ES-I3 (cell line): ENCODE data around the gene MAPKAP1.

Experiments
- H3K36me3 ChIP-seq: 2 replicates; pipeline ENCODE4 v1.6.1; 2013; ENCODE audit warnings: mild to moderate bottlenecking, low read length, control low read depth, moderate library complexity; ENCODE audit not compliant: insufficient read depth
- H3K4me1 ChIP-seq: 2 replicates; pipeline ENCODE4 v1.6.1; 2013; ENCODE audit warnings: mild to moderate bottlenecking, control low read depth, low read length; ENCODE audit not compliant: insufficient read depth
- H3K9ac ChIP-seq: 2 replicates; pipeline ENCODE4 v1.6.1; 2013; ENCODE audit warnings: low read depth, mild to moderate bottlenecking, low read length, moderate library complexity
- H3K9me3 ChIP-seq: 2 replicates; pipeline ENCODE4 v1.6.1; 2013; ENCODE audit warnings: mild to moderate bottlenecking, low read length, moderate library complexity; ENCODE audit not compliant: control insufficient read depth, insufficient read depth

MAPKAP1 gene

DNA sequence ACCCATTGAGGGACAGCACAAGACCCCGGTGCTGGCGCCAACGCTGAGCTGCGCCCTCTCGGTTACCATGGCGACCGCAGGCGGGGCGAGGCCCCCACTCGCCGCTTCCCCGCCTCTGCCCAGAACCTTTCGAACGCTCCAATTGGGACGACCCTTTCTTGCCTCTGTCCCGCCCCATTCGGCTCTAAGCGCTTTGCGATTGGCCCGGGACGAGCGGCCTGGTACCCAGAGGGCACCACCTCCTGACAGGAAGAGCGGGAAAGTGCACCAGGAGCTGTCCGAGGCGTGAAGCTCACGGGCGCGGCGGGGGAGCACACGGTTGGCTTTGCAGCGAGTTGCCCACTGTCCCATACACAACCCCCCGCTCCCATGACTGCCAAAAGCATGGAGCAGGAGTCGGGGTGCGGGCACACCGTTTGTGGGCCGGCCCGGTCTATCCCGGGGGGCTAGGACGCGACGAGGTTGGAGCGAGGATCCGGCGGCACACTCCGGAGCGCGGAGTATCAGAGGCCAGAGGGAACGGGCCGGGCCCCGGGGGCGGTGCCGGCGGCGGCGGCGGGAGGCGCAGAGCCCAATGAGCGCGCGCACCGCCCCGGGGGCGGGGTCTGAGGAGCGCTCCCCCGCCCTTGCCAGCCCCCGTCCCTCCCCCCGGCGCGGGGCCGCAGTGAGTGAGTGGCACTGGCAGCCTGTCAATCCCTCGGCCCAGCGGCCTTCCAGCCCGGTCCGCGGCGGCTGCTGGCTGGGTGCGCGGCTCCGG is 39.2 kb upstream of the MAPKAP1 start:
- no peaks in the 10 kb centered on the region for H3K9me3 ChIP-seq
- H3K9ac ChIP-seq = peak overlapping the region; percentile 56; the same call in 1 of the 2 replicates
- 0 out of 2 replicates have a peak, but pooled peaks cover 5% of the 10 kb centered on the region for H3K4me1 ChIP-seq
- no peaks in the 10 kb centered on the region for H3K36me3 ChIP-seq

- H3K4me1 ChIP-seq = 0 out of 2 replicates have a peak, but pooled peaks cover 5% of the 10 kb centered on the region
- peak overlapping the region; percentile 56; the same call in 1 of the 2 replicates for H3K9ac ChIP-seq
- no peaks in the 10 kb centered on the region for H3K36me3 ChIP-seq
- H3K9me3 ChIP-seq = no peaks in the 10 kb centered on the region
Observed at GRCh38 chr9:125745682-125746016, 38.6 kb upstream of the MAPKAP1 start.

DNA sequence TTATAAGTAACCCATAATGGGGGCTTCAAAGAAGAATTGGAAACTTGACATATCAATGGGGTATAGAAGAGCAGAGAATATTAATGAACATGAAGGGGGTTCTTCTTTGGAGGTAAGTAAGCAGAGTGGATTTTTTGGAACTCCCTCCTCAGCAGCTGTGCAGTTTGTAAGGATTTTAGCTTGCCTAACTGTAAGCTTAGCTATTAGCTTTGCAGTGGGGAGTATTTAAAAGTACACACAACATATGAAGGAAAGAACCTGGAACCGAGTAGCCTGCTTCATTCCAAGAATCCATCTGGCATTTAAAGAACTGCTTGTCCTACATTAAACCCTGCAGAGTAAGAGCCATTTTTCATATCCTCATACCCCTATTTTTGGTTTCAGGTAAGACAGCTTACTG is 38.0 kb upstream of the MAPKAP1 start:
- Histone ChIP-seq H3K9ac (no peak overlapping the region), H3K4me1 (0 out of 2 replicates have a peak, but pooled peaks cover 2% of the 10 kb centered on the region), H3K9me3 (no peaks in the 10 kb centered on the region), H3K36me3 (no peaks in the 10 kb centered on the region)

DNA sequence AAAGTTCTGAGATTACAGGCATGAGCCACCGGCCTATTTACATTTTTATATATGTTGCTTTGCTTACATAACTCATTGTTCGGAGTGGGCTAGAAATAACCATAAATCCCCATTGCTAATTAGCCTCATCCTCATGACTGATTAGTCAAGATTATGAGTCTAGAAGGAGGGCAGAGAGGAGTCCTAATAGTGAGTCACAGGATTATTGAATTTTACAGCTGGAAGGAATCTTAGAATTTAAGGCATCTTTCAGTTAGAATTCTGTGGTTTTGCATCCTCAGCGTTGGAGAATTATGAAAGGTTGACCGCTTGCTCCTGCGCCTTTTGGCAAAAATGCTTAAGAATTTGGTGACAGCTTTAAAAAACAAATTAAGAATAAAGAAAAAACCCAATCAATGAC is 37.6 kb upstream of the MAPKAP1 start:
- Histone ChIP-seq H3K36me3 (no peaks in the 10 kb centered on the region), H3K4me1 (no peaks in the 10 kb centered on the region), H3K9ac (no peak overlapping the region), H3K9me3 (no peaks in the 10 kb centered on the region)

- Histone ChIP-seq H3K9ac (no peak overlapping the region), H3K4me1 (no peaks in the 10 kb centered on the region), H3K36me3 (no peaks in the 10 kb centered on the region), H3K9me3 (no peaks in the 10 kb centered on the region)
Observed at GRCh38 chr9:125743682-125744428, 36.8 kb upstream of the MAPKAP1 start.

DNA sequence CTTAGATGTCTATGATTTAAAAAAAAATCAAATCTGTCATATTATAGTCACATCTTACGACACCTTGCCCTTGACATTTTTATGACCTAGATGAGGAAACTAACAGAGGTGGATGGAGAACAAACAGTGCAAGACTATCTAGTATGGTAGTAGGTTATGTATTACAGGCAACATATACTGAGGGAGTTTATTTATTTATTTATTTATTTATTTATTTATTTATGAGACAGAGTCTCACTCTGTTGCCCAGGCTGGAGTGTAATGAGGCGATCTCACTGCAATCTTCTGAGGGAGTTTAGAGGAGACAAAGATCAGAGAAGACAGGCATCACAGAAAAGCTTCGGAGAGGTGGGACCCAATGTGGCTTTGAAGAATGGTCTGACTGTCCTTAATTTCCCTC is 35.6 kb upstream of the MAPKAP1 start:
- Histone ChIP-seq H3K9me3 (no peaks in the 10 kb centered on the region), H3K9ac (no peak overlapping the region)

DNA sequence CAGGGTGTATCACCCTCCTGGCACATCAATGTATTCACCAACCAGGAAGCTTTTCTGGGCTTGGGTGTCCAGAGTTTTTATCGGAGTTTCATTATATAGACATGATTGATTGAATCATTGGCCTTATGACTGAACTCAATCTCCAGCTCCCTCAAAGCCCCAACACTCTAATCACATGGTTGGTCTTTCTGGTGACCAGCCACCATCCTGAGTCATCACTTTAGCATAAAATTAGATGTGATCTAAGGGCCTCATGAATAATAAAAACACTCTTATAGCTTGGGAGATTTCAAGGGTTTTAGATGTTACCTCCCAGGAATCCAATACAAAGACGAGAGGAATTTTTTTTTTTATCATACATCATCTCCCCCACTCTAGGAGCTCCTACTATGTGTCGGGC is 32.4 kb upstream of the MAPKAP1 start:
- Histone ChIP-seq H3K9ac (no peak overlapping the region), H3K36me3 (no peaks in the 10 kb centered on the region), H3K9me3 (no peaks in the 10 kb centered on the region), H3K4me1 (no peaks in the 10 kb centered on the region)

More for the DNA sequence above, 35.6 kb upstream of the MAPKAP1 start:
- Histone ChIP-seq H3K4me1 (no peaks in the 10 kb centered on the region), H3K36me3 (no peaks in the 10 kb centered on the region)

GRCh38 chr9:125732562-125732961 is 25.6 kb upstream of the MAPKAP1 start:
- no peaks in the 10 kb centered on the region for H3K36me3 ChIP-seq
- H3K9me3 ChIP-seq = no peaks in the 10 kb centered on the region
- no peak overlapping the region for H3K9ac ChIP-seq
- H3K4me1 ChIP-seq = peaks cover 9% of the 10 kb centered on the region; the same call in 1 of the 2 replicates

DNA sequence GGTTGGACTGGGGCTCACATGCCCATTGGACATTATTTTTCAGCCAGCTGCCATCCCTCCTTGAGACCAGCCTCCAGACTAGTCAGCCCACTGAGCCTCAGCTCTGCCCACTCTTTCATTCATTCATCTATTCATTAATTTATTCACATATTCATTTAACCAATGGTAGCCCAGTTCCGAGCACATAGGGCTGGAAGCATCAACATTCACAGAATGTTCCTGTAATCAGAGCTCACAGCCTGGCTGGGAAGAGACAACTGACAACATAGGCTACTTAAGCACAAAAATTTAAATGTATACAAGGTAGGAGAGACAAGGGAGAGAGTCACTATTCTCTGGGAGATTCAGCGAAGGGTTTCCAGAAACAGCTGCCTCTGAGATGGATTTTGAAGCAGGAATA is 23.2 kb upstream of the MAPKAP1 start:
- H3K4me1 ChIP-seq = peaks cover 9% of the 10 kb centered on the region; the same call in 1 of the 2 replicates
- H3K9me3 ChIP-seq = no peaks in the 10 kb centered on the region
- H3K36me3 ChIP-seq = no peaks in the 10 kb centered on the region
- H3K9ac ChIP-seq = no peak overlapping the region

- H3K4me1 ChIP-seq = no peaks in the 10 kb centered on the region
- no peaks in the 10 kb centered on the region for H3K36me3 ChIP-seq
- no peak overlapping the region for H3K9ac ChIP-seq
- no peaks in the 10 kb centered on the region for H3K9me3 ChIP-seq
Observed at GRCh38 chr9:125726456-125727132, 19.6 kb upstream of the MAPKAP1 start.

DNA sequence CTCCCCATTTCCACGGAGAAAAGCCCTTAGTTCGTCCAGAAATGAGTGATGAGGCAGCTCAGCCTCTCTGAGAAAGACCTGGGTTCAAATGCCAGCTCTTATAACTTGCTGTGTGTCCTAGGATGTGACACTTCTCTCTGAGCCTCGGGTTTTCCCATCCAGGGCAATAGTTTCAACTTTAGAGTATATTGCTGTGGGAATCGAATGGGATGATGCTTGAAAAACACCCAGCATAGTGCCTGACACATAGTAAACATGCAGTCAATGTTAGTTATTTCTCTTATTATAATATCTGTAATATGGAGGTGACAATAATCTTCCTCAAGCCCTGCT is 430 bp upstream of the MAPKAP1 start:
- peak overlapping the region; percentile 92 for H3K9ac ChIP-seq
- H3K9me3 ChIP-seq = no peaks in the 10 kb centered on the region
- peaks cover 15% of the 10 kb centered on the region for H3K4me1 ChIP-seq
- no peaks in the 10 kb centered on the region for H3K36me3 ChIP-seq

- no peaks in the 10 kb centered on the region for H3K9me3 ChIP-seq
- peaks cover 21% of the 10 kb centered on the region for H3K4me1 ChIP-seq
- no peaks in the 10 kb centered on the region for H3K36me3 ChIP-seq
- H3K9ac ChIP-seq = peak overlapping the region; percentile 92
Observed at GRCh38 chr9:125705893-125706292, 1.1 kb downstream of the MAPKAP1 start.

DNA sequence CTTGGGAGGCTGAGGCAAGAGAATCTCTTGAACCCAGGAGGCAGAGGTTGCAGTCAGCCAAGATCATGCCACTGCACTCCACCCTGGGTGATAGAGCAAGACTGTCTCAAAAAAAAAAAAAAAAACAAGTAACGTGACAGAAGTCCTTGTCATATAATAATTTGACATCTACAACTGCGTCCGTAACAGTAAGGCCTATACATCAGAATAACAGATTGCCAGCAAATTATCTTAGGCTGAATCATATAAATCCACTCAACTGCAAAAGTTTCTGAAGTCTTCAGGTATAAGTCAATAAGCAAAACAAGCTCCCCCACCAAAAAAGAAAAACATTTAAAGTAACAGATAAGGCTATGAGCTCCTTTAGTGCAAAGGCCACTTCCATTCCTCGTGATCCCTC is 3.3 kb downstream of the MAPKAP1 start:
- no peaks in the 10 kb centered on the region for H3K36me3 ChIP-seq
- H3K4me1 ChIP-seq = peaks cover 31% of the 10 kb centered on the region
- H3K9me3 ChIP-seq = no peaks in the 10 kb centered on the region
- no peak overlapping the region for H3K9ac ChIP-seq

DNA sequence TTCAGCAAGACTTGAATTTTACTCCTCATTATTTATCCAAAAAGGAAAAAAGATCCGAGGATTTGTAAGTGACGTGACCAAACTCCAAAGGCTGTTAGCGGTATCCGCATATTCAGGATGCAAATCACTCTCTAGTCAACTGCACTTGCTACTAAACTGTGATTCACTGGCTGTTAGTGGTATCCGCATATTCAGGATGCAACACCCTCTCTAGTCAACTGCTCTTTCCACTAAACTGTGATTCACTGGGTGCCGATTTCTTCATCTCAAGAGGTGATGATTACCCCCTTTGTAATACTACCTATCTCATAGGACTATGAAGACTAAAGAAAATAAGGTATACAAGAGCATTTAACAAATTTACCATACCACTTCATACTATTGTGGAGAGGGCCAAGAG is 5.7 kb downstream of the MAPKAP1 start:
- Histone ChIP-seq H3K36me3 (no peaks in the 10 kb centered on the region), H3K9me3 (no peaks in the 10 kb centered on the region), H3K9ac (peak overlapping the region; percentile 32), H3K4me1 (peaks cover 27% of the 10 kb centered on the region)
